Measurements from ENCODE around the gene TULP4.

GRCh38 chr6:158313989-158314388 lies 1.7 kb downstream of the TULP4 start:
- TF ChIP-seq EZH2 (IDR thresholded peaks at IDR 0.05) (no peak), FOXP2 (optimal IDR thresholded peaks at IDR 0.05; ENCODE audit: control extremely low read depth, extremely low read length, insufficient read depth) (no peak), POLR2AphosphoS5 (IDR thresholded peaks at IDR 0.05; ENCODE audit: borderline replicate concordance, low read depth, low read length) (no peak)

Measured in SK-N-MC (cell line).